Naive thymus-derived CD4-positive, alpha-beta T cell (primary cell): ENCODE measurements around the gene WTAP. TPM values are rescaled to one million over a fixed set of nuclear protein-coding genes. Genes with fewer than 3 reads are reported as not detected.
"Not testable (repeated sequence)": the region's sequence is repeated elsewhere in the genome, so short reads cannot be mapped to it uniquely, and the experiment has no call there.

Experiments
- ATAC-seq: fragments of 150-1000 bp; cut with Tn5 transposase; 2 replicates; pipeline ENCODE4 v1.10.0; 2021; ENCODE audit warnings: mild to moderate bottlenecking, moderate library complexity
- CTCF ChIA-PET: fragments of 350-600 bp; sonication (Branson Sonifier 250); formaldehyde crosslinking; loops from one replicate; lab custom pipeline; 2021; ENCODE audit warnings: antibody characterized with exemption; lab: Charles Lee
- POLR2A ChIA-PET: fragments of 350-600 bp; sonication (Branson Sonifier 250); formaldehyde crosslinking; loops from one replicate; lab custom pipeline; 2021; ENCODE audit warnings: antibody characterized with exemption, inconsistent platforms; lab: Charles Lee
- DNase-seq, 9 donors: peaks; one replicate each; pipeline versions ENCODE4 v3.0.0 to v3.0.0-alpha.2; 2020 to 2022; ENCODE audit warnings: mixed read lengths in 1 of 9
- H3K27ac ChIP-seq: one replicate; pipeline ENCODE4 v1.7.0; 2013; ENCODE audit warnings: mild to moderate bottlenecking, low read depth, low read length, moderate library complexity
- H3K27me3 ChIP-seq, 2 donors: one replicate each; pipeline ENCODE4 v1.7.0; 2013; ENCODE audit warnings: low read length in 2 of 2, mild to moderate bottlenecking in 2 of 2, moderate library complexity in 2 of 2; ENCODE audit not compliant: control insufficient read depth in 2 of 2, insufficient read depth in 2 of 2
- H3K36me3 ChIP-seq, 3 experiments: 1 replicate in 2 of 3; 2 replicates in 1 of 3; pipeline ENCODE4 v1.7.0; 2013; ENCODE audit warnings: low read length in 3 of 3, mild to moderate bottlenecking in 3 of 3, moderate library complexity in 1 of 3; ENCODE audit not compliant: insufficient read depth in 3 of 3, control insufficient read depth in 2 of 3
- H3K4me1 ChIP-seq, 2 donors: one replicate each; pipeline ENCODE4 v1.7.0; 2013; ENCODE audit warnings: low read length in 2 of 2, mild to moderate bottlenecking in 2 of 2, moderate library complexity in 1 of 2; ENCODE audit not compliant: control insufficient read depth in 2 of 2, insufficient read depth in 2 of 2
- H3K4me3 ChIP-seq: 2 replicates; pipeline ENCODE4 v1.7.0; 2013; ENCODE audit warnings: mild to moderate bottlenecking, low read length
- H3K9me3 ChIP-seq, 3 experiments: 1 replicate in 2 of 3; 2 replicates in 1 of 3; pipeline ENCODE4 v1.7.0; 2013; ENCODE audit warnings: low read length in 3 of 3; ENCODE audit not compliant: control insufficient read depth in 2 of 3
- H3K27ac Mint-ChIP-seq, 9 donors: one replicate each; pipeline ENCODE4 v1.8.0; 2020 to 2022; ENCODE audit warnings: mixed read lengths in 9 of 9, mild to moderate bottlenecking in 8 of 9, moderate library complexity in 5 of 9, inconsistent platforms in 2 of 9
- H3K27me3 Mint-ChIP-seq, 5 donors: one replicate each; pipeline ENCODE4 v1.8.0; 2021 to 2022; ENCODE audit warnings: mixed read lengths in 5 of 5, mild to moderate bottlenecking in 1 of 5
- H3K36me3 Mint-ChIP-seq, 5 donors: one replicate each; pipeline ENCODE4 v1.8.0; 2020 to 2022; ENCODE audit warnings: mixed read lengths in 5 of 5, mild to moderate bottlenecking in 3 of 5, inconsistent platforms in 1 of 5
- H3K4me1 Mint-ChIP-seq, 7 donors: one replicate each; pipeline ENCODE4 v1.8.0; 2020 to 2022; ENCODE audit warnings: mixed read lengths in 7 of 7, mild to moderate bottlenecking in 3 of 7, inconsistent platforms in 1 of 7
- H3K4me3 Mint-ChIP-seq, 10 donors: one replicate each; pipeline ENCODE4 v1.8.0; 2020 to 2022; ENCODE audit warnings: mild to moderate bottlenecking in 10 of 10, mixed read lengths in 10 of 10, moderate library complexity in 6 of 10, inconsistent platforms in 2 of 10
- H3K9me3 Mint-ChIP-seq, 11 donors: one replicate each; pipeline ENCODE4 v1.8.0; 2020 to 2022; ENCODE audit warnings: mixed read lengths in 11 of 11, mild to moderate bottlenecking in 4 of 11, inconsistent platforms in 1 of 11, moderate library complexity in 1 of 11
- intact Hi-C, 2 donors: fragments of 100-400 bp; cut with micrococcal nuclease; formaldehyde crosslinking; loops; one replicate each; pipeline ENCODE4 v1.15.1; 2023
- polyA plus RNA-seq, 2 donors: library from polyadenylated mRNA; unstranded; fragments of 300-500 nt; fragmentation: Illumina TruSeq; gene quantifications; one replicate each; pipeline ENCODE4 v1.2.3, GENCODE V29; 2021
- total RNA-seq, 6 experiments: library from RNA in 5 of 6; stranded (reverse) in 5 of 6; gene quantifications; 1 replicate in 5 of 6; 2 replicates in 1 of 6; pipeline ENCODE4 v1.2.3 and lab custom pipeline; 2021 to 2026

Gene WTAP
- total and polyA plus RNA-seq, 7 experiments from 2014 or later, result 117 to 152 (median 133) TPM

- intact Hi-C loops, H3K4me3 ChIP-seq, H3K27ac ChIP-seq, H3K27me3 ChIP-seq, CTCF ChIA-PET, H3K9me3 Mint-ChIP-seq, DNase-seq, ATAC-seq, H3K9me3 ChIP-seq, H3K27me3 Mint-ChIP-seq: not testable (repeated sequence)
- peaks cover 33% of the 10 kb centered on the region in 2 donors for H3K4me1 ChIP-seq
- Mint-ChIP-seq H3K27ac (peak overlapping the region in 6 of 9 donors; percentile 8 to 91 (median 60)), H3K4me1 (peaks cover 38 to 86% (median 75%) of the 10 kb centered on the region in 7 donors), H3K36me3 (peaks cover 0 to 16% (median 3%) of the 10 kb centered on the region in 5 donors), H3K4me3 (peak overlapping the region in 7 of 10 donors; percentile 30 to 69 (median 55))
- peaks cover 0 to 14% (median 0%) of the 10 kb centered on the region in 3 experiments for H3K36me3 ChIP-seq
- POLR2A ChIA-PET, result interaction anchor here (0.6 to 1.5 kb wide), 4 partner anchors 16 to 58 kb away, joined by 3 to 5 read pairs (median 3); partner anchors contain the start of genes MRPL18 and TCP1
Measured at GRCh38 chr6:159732550-159732949, 5.2 kb downstream of the WTAP start.

DNA sequence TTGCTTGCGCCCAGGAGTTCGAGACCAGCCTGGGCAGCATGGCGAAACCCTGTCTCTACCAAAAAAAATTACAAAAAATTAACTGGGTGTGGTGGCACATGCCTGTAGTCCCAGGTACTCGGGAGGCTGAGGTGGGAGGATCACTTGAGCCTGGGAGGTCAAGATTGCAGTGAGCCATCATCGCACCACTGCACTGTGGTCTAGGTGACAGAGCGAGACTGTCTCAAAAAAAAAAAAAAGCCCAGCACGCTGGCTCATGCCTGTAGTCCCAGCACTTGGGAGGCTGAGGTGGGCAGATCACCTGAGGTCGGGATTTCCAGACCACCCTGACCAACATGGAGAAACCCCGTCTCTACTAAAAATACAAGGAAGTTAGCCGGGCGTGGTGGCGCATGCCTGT is 6.1 kb downstream of the WTAP start:
- H3K27ac ChIP-seq, H3K9me3 ChIP-seq, ATAC-seq, intact Hi-C loops, H3K27me3 Mint-ChIP-seq, CTCF ChIA-PET, H3K9me3 Mint-ChIP-seq, DNase-seq, H3K27me3 ChIP-seq, H3K4me3 ChIP-seq: not testable (repeated sequence)
- Mint-ChIP-seq H3K4me1 (peaks cover 38 to 90% (median 82%) of the 10 kb centered on the region in 7 donors), H3K36me3 (peaks cover 0 to 14% (median 3%) of the 10 kb centered on the region in 5 donors), H3K27ac (peak overlapping the region in 3 of 9 donors; percentile 12 to 66 (median 65)), H3K4me3 (peak overlapping the region in 6 of 10 donors; percentile 29 to 69 (median 50))
- peaks cover 0 to 17% (median 0%) of the 10 kb centered on the region in 3 experiments for H3K36me3 ChIP-seq
- H3K4me1 ChIP-seq, result peaks cover 39 to 40% of the 10 kb centered on the region in 2 donors
- POLR2A ChIA-PET, result interaction anchor here (0.7 kb wide), 1 partner anchor 57 kb away, joined by 3 read pairs; no protein-coding TSS in a partner anchor

DNA sequence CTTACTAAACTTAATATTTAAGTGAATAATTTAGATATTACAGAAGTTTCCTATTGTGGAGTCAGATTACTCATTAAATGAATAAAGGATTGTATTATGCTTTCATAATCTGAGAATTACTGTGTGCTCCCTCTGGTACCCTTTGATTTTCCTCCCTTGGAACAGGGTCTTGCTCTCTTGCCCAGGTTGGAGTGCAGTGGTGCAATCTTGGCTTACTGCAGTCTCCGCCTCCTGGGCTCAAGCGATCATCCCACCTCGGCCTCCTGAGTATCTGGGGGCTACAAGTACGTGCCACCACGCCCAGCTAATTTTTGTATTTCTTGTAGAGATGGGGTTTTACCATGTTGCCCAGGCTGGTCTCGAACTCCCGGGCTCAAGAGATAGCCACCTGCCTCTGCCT is 9.6 kb downstream of the WTAP start:
- ChIA-PET POLR2A (interaction anchor here (1.2 to 2.6 kb wide), 4 partner anchors 8 to 45 kb away, joined by 3 to 13 read pairs (median 8); partner anchors contain the start of gene WTAP), CTCF (no interaction called here)
- Mint-ChIP-seq H3K27ac (peak overlapping the region in 1 of 9 donors; percentile 69), H3K9me3 (no peaks in the 10 kb centered on the region), H3K4me3 (no peak overlapping the region), H3K4me1 (peaks cover 25 to 74% (median 62%) of the 10 kb centered on the region in 7 donors), H3K27me3 (no peaks in the 10 kb centered on the region), H3K36me3 (peaks cover 6 to 18% (median 12%) of the 10 kb centered on the region in 5 donors)
- no peak overlapping the region for H3K4me3 ChIP-seq
- intact Hi-C loops, result loop anchor here in 1 of 2 donors (1.0 kb wide), 1 partner anchor 8 kb away; no protein-coding TSS in a partner anchor
- H3K4me1 ChIP-seq, result peaks cover 17 to 19% of the 10 kb centered on the region in 2 donors
- ATAC-seq (no peak), DNase-seq (no peak)
- H3K27me3 ChIP-seq, result no peaks in the 10 kb centered on the region
- no peaks in the 10 kb centered on the region for H3K9me3 ChIP-seq
- no peak overlapping the region for H3K27ac ChIP-seq
- peaks cover 0 to 44% (median 9%) of the 10 kb centered on the region in 3 experiments for H3K36me3 ChIP-seq

GRCh38 chr6:159739341-159739740 is 12.0 kb downstream of the WTAP start:
- H3K36me3 Mint-ChIP-seq, result peaks cover 6 to 33% (median 17%) of the 10 kb centered on the region in 5 donors
- Histone ChIP-seq H3K27ac (no peak overlapping the region), H3K4me1 (peaks cover 10 to 15% of the 10 kb centered on the region in 2 donors), H3K9me3 (no peaks in the 10 kb centered on the region), H3K27me3 (no peaks in the 10 kb centered on the region), H3K4me3 (no peak overlapping the region), H3K36me3 (peaks cover 8 to 67% (median 25%) of the 10 kb centered on the region in 3 experiments)
- ChIA-PET POLR2A (interaction anchor here (0.7 to 2.6 kb wide), 2 partner anchors 10 to 54 kb away, joined by 5 to 13 read pairs; no protein-coding TSS in a partner anchor), CTCF (no interaction called here)
- no peak for DNase-seq
- H3K4me3 Mint-ChIP-seq, result no peak overlapping the region
- intact Hi-C loops, result no loop called here
- H3K27me3 Mint-ChIP-seq, result no peaks in the 10 kb centered on the region
- H3K4me1 Mint-ChIP-seq, result peaks cover 11 to 56% (median 49%) of the 10 kb centered on the region in 7 donors
- no peak for ATAC-seq
- H3K9me3 Mint-ChIP-seq, result no peaks in the 10 kb centered on the region
- peak overlapping the region in 4 of 9 donors; percentile 38 to 82 (median 60) for H3K27ac Mint-ChIP-seq

DNA sequence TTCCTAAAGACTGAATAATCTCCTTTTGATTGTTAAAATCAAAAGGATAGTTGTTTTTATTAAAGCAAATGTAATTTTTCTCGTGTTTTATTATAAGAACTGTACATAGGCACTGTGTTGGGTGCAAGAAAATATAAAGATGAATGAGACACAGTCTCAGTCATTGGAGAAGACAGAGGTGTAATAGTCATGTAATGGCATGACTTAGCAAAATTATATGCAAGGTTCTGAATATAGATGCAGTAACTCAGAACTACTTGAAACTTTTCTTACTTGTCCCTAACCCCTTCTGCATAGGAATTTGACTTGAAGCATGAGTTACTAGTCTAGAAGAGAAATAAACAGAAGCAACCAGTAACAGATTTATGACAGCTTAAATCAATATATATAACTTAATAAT is 14.9 kb downstream of the WTAP start:
- no peaks in the 10 kb centered on the region for H3K27me3 Mint-ChIP-seq
- H3K4me1 Mint-ChIP-seq, result peaks cover 6 to 52% (median 43%) of the 10 kb centered on the region in 7 donors
- no peak overlapping the region for H3K4me3 Mint-ChIP-seq
- no peak for DNase-seq
- Histone ChIP-seq H3K27ac (no peak overlapping the region), H3K4me3 (no peak overlapping the region), H3K4me1 (peaks cover 5 to 7% of the 10 kb centered on the region in 2 donors), H3K27me3 (no peaks in the 10 kb centered on the region), H3K9me3 (no peaks in the 10 kb centered on the region), H3K36me3 (peaks cover 28 to 88% (median 53%) of the 10 kb centered on the region in 3 experiments)
- intact Hi-C loops, result no loop called here
- H3K9me3 Mint-ChIP-seq, result no peaks in the 10 kb centered on the region
- ATAC-seq, result no peak
- ChIA-PET CTCF (interaction anchor here (1.0 kb wide), 1 partner anchor 13 kb away, joined by 3 read pairs; no protein-coding TSS in a partner anchor), POLR2A (interaction anchor here (0.5 to 1.6 kb wide), 3 partner anchors 15 to 635 kb away, joined by 3 read pairs; partner anchors contain the start of gene WTAP)
- peaks cover 10 to 49% (median 35%) of the 10 kb centered on the region in 5 donors for H3K36me3 Mint-ChIP-seq
- peak overlapping the region in 2 of 9 donors; percentile 35 to 59 for H3K27ac Mint-ChIP-seq

DNA sequence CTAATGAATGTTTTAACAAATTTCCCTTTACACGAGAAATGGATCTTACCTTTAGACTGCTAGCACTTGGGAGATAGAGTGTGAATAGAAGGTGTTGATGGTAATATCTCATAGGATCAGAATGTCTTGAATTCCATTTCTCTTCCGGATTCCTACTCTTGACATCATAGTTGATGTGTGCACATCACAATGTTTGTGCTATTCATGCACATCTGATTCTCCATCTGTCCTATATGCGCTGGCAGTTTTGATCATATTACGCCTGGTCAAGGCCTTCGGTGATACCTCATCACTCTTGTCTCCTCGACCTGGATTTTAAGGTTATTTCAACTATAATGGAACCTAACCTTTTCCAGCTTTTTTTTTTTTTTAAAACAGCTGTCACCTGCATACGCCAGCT is 17.8 kb downstream of the WTAP start:
- Histone ChIP-seq H3K27ac (peak overlapping the region; percentile 16), H3K27me3 (no peaks in the 10 kb centered on the region), H3K4me1 (no peaks in the 10 kb centered on the region), H3K36me3 (peaks cover 35 to 89% (median 75%) of the 10 kb centered on the region in 3 experiments), H3K9me3 (no peaks in the 10 kb centered on the region), H3K4me3 (no peak overlapping the region)
- Mint-ChIP-seq H3K4me3 (no peak overlapping the region), H3K27ac (peak overlapping the region; percentile 4 to 83 (median 70)), H3K36me3 (peaks cover 10 to 61% (median 39%) of the 10 kb centered on the region in 5 donors), H3K4me1 (peaks cover 2 to 40% (median 30%) of the 10 kb centered on the region in 7 donors), H3K27me3 (no peaks in the 10 kb centered on the region), H3K9me3 (no peaks in the 10 kb centered on the region)
- ATAC-seq, result no peak
- ChIA-PET POLR2A (interaction anchor here (1.0 to 2.1 kb wide), 2 partner anchors 16 to 46 kb away, joined by 4 read pairs; partner anchors contain the start of gene ACAT2), CTCF (no interaction called here)
- intact Hi-C loops, result loop anchor here (1.0 to 2.0 kb wide), 2 partner anchors 8 to 16 kb away; no protein-coding TSS in a partner anchor
- no peak for DNase-seq
